Measurements from ENCODE around the gene EEF1G. TPM values are rescaled to one million over a fixed set of nuclear protein-coding genes. Genes with fewer than 3 reads are reported as not detected.

Gene EEF1G
- total and polyA plus RNA-seq, 9 of the 15 experiments (the other 6 are each of a cell fraction or from before 2014, with no cell fraction given), result 985 to 2,349 (median 2,035) TPM

DNA sequence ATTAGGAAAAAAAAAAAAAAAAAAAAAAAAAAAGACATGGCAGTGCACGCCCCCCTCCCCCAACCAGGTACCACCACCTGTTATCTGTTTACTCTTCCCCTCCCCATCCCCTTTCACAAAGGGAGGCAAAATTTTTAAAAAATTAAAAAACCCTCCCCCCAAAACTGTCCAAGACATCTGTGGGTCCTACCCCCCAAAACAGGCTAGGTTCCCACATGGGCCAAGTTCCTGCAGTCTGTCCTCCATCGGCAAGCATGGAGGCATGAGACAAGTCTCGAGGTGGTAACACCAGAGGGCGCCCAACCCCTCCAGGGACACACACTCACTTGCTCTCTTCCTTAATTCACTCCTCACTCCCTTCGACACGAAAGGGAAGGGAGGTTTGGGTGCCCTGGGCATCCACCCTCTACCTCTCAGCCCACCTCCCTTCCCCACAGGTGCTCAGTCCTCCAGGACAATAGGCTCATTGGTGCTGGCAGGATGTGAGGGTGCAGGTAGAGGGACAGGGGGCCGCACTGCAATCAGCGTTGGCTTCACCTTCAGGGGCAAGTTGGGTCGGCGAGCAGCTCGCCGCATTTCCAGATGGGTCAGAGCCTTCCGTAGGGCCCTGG lies 19.8 kb upstream of the EEF1G start:
- peak; percentile 49 to 89 (median 61) for DNase-seq (ENCODE audit: extremely low read depth in 1 of 4, low spot score in 3 of 4)
- peak; percentile 73 for ATAC-seq
- H3K4me2 ChIP-seq (ENCODE audit: insufficient read depth, low read length), result peak overlapping the region; percentile 16; the same call in 1 of the 2 replicates
- TF ChIP-seq, protein P1, sequence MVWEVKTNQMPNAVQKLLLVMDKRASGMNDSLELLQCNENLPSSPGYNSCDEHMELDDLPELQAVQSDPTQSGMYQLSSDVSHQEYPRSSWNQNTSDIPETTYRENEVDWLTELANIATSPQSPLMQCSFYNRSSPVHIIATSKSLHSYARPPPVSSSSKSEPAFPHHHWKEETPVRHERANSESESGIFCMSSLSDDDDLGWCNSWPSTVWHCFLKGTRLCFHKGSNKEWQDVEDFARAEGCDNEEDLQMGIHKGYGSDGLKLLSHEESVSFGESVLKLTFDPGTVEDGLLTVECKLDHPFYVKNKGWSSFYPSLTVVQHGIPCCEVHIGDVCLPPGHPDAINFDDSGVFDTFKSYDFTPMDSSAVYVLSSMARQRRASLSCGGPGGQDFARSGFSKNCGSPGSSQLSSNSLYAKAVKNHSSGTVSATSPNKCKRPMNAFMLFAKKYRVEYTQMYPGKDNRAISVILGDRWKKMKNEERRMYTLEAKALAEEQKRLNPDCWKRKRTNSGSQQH (CRISPR knock-in tag; IDR thresholded peaks at IDR 0.05), result no peak
- TF ChIP-seq NFATC3 (IDR thresholded peaks at IDR 0.05), result no peak
- TF ChIP-seq HDAC2 (IDR thresholded peaks at IDR 0.05), result no peak
- no peak for TF ChIP-seq NCOA4 (IDR thresholded peaks at IDR 0.05; ENCODE audit: partially characterized antibody)
- peak in 1 of 2 experiments; percentile 48; a peak in 1 of 4 replicates for TF ChIP-seq RCOR1 (IDR thresholded peaks at IDR 0.05; ENCODE audit: borderline replicate concordance in 1 of 2, low read depth in 2 of 2, low read length in 2 of 2)
- no peak for TF ChIP-seq NR3C1 (CRISPR knock-in tag; IDR thresholded peaks at IDR 0.05)
- TF ChIP-seq, protein P2, sequence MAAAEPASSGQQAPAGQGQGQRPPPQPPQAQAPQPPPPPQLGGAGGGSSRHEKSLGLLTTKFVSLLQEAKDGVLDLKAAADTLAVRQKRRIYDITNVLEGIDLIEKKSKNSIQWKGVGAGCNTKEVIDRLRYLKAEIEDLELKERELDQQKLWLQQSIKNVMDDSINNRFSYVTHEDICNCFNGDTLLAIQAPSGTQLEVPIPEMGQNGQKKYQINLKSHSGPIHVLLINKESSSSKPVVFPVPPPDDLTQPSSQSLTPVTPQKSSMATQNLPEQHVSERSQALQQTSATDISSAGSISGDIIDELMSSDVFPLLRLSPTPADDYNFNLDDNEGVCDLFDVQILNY (CRISPR knock-in tag; IDR thresholded peaks at IDR 0.05), result no peak
- no peak for TF ChIP-seq KLF10 (CRISPR knock-in tag; IDR thresholded peaks at IDR 0.05)
- TF ChIP-seq, protein P3, sequence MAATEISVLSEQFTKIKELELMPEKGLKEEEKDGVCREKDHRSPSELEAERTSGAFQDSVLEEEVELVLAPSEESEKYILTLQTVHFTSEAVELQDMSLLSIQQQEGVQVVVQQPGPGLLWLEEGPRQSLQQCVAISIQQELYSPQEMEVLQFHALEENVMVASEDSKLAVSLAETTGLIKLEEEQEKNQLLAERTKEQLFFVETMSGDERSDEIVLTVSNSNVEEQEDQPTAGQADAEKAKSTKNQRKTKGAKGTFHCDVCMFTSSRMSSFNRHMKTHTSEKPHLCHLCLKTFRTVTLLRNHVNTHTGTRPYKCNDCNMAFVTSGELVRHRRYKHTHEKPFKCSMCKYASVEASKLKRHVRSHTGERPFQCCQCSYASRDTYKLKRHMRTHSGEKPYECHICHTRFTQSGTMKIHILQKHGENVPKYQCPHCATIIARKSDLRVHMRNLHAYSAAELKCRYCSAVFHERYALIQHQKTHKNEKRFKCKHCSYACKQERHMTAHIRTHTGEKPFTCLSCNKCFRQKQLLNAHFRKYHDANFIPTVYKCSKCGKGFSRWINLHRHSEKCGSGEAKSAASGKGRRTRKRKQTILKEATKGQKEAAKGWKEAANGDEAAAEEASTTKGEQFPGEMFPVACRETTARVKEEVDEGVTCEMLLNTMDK (IDR thresholded peaks at IDR 0.05; ENCODE audit: borderline replicate concordance, insufficient read depth, low read depth, low read length, poor library complexity, severe bottlenecking), result peak; percentile 67
- no peak for TF ChIP-seq PRPF4 (IDR thresholded peaks at IDR 0.05; ENCODE audit: insufficient read depth, low read depth, low read length, poor library complexity, severe bottlenecking)
- TF ChIP-seq, protein P4, sequence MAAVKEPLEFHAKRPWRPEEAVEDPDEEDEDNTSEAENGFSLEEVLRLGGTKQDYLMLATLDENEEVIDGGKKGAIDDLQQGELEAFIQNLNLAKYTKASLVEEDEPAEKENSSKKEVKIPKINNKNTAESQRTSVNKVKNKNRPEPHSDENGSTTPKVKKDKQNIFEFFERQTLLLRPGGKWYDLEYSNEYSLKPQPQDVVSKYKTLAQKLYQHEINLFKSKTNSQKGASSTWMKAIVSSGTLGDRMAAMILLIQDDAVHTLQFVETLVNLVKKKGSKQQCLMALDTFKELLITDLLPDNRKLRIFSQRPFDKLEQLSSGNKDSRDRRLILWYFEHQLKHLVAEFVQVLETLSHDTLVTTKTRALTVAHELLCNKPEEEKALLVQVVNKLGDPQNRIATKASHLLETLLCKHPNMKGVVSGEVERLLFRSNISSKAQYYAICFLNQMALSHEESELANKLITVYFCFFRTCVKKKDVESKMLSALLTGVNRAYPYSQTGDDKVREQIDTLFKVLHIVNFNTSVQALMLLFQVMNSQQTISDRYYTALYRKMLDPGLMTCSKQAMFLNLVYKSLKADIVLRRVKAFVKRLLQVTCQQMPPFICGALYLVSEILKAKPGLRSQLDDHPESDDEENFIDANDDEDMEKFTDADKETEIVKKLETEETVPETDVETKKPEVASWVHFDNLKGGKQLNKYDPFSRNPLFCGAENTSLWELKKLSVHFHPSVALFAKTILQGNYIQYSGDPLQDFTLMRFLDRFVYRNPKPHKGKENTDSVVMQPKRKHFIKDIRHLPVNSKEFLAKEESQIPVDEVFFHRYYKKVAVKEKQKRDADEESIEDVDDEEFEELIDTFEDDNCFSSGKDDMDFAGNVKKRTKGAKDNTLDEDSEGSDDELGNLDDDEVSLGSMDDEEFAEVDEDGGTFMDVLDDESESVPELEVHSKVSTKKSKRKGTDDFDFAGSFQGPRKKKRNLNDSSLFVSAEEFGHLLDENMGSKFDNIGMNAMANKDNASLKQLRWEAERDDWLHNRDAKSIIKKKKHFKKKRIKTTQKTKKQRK (IDR thresholded peaks at IDR 0.05; ENCODE audit: borderline replicate concordance, low read depth, low read length), result no peak
- TF ChIP-seq ZNF778 (CRISPR knock-in tag; IDR thresholded peaks at IDR 0.05), result no peak
- no peak for TF ChIP-seq HNRNPH1 (optimal IDR thresholded peaks at IDR 0.05; ENCODE audit: low read depth, low read length)

More for the DNA sequence above, 19.8 kb upstream of the EEF1G start:
- WGBS (ENCODE audit: insufficient coverage, low coverage, missing lambda C conversion rate), result 47% methylated on average over 7 of the region's 13 CpGs
- Histone ChIP-seq H3K36me3 (ENCODE audit: control insufficient read depth, insufficient read depth, low read length) (peaks cover 71% of the 10 kb centered on the region), H3K79me2 (ENCODE audit: control insufficient read depth, insufficient read depth, low read length) (peaks cover 56% of the 10 kb centered on the region), H3K9me1 (ENCODE audit: control insufficient read depth, insufficient read depth, low read length) (no peaks in the 10 kb centered on the region), H3K27me3 (ENCODE audit: control insufficient read depth in 2 of 2, insufficient read depth in 2 of 2, low read length in 2 of 2) (no peaks in the 10 kb centered on the region), H3K9ac (ENCODE audit: insufficient read depth in 1 of 2, low read depth in 2 of 2, low read length in 2 of 2) (peak overlapping the region in 1 of 2 experiments; percentile 72; a peak in 2 of 4 replicates), H3K9me3 (replicated peaks; ENCODE audit: control insufficient read depth, insufficient read depth, low read depth, low read length) (no peaks in the 10 kb centered on the region), H4K20me1 (replicated peaks; ENCODE audit: control insufficient read depth, insufficient read depth, low read length) (no peaks in the 10 kb centered on the region), H3K4me3 (no peak overlapping the region), H2AFZ (ENCODE audit: low read depth, low read length) (no peak overlapping the region), H3K4me1 (replicated peaks in 1 of 2; ENCODE audit: control insufficient read depth in 2 of 2, insufficient read depth in 2 of 2, low read length in 2 of 2) (peaks cover 26 to 28% of the 10 kb centered on the region in 2 experiments), H3K27ac (ENCODE audit: extremely low read depth, low read depth, low read length) (peak overlapping the region; percentile 23; the same call in 1 of the 3 replicates)
- intact Hi-C loops (cut with micrococcal nuclease) (loop anchor here (2.0 to 10.0 kb wide), 5 partner anchors 99 to 291 kb away; partner anchors contain the start of genes HNRNPUL2, SLC3A2 and TTC9C), in situ Hi-C loops (cut with MboI) (no loop called here)
- ChIA-PET POLR2A (interaction anchor here (0.6 to 2.9 kb wide), 12 partner anchors 7 to 212 kb away, joined by 3 to 45 read pairs (median 4); partner anchors contain the start of genes C11orf98, CSKMT, MTA2 and NXF1), CTCF (ENCODE audit: low intra/inter-chr PET ratio) (interaction anchor here (0.8 kb wide), 1 partner anchor 177 kb away, joined by 3 read pairs; no protein-coding TSS in a partner anchor)
- BruUV-seq (replicated peaks), result no TSS peak
- peak; percentile 86 for FAIRE-seq

Data from K562 (cell line).